GM12878 (cell line): Measurements from ENCODE around the gene ERCC1. TPM values are rescaled to one million over a fixed set of nuclear protein-coding genes. Genes with fewer than 3 reads are reported as not detected.

Experiments used
- GABPA ChIP-seq: IDR thresholded peaks from 2 replicates; pipeline ENCODE4 v1.6.1; 2014; ENCODE audit warnings: antibody characterized with exemption, low read depth, mild to moderate bottlenecking, inconsistent platforms
- IKZF1 ChIP-seq: fragments of 450-650 bp; conservative IDR thresholded peaks from 2 replicates; pipeline ENCODE4 v1.6.1; 2017; ENCODE audit warnings: antibody characterized with exemption, mild to moderate bottlenecking
- NR2C2 ChIP-seq: IDR thresholded peaks from 2 replicates; pipeline ENCODE4 v1.6.1; 2011; ENCODE audit warnings: borderline replicate concordance, low read depth; ENCODE audit not compliant: control insufficient read depth, insufficient read length
- RAD21 ChIP-seq: IDR thresholded peaks from 2 replicates; pipeline ENCODE4 v1.6.1; 2011; ENCODE audit warnings: mild to moderate bottlenecking, low read depth, low read length, moderate library complexity; ENCODE audit not compliant: insufficient read depth
- RAD51 ChIP-seq: fragments of 450-650 bp; IDR thresholded peaks from 2 replicates; pipeline ENCODE4 v1.6.1; 2016; ENCODE audit warnings: moderate library complexity, mild to moderate bottlenecking, inconsistent platforms
- ZNF384 ChIP-seq: IDR thresholded peaks from 2 replicates; pipeline ENCODE4 v1.6.1; 2012; ENCODE audit warnings: low read depth, mild to moderate bottlenecking, low read length, improper control_type of control experiment, borderline replicate concordance
- ZSCAN29 ChIP-seq: fragments of 450-650 bp; IDR thresholded peaks from 2 replicates; pipeline ENCODE4 v1.6.1; 2017; ENCODE audit warnings: mild to moderate bottlenecking, moderate library complexity
- polyA plus RNA-seq, 11 experiments: library from polyadenylated mRNA; depleted of rRNA in 4 of 11; unstranded in 6 of 11; stranded (reverse) in 5 of 11; fragments of >200 nt; fragmentation: Nextera tagmentation in 4 of 11; fragmentation: Illumina TruSeq in 1 of 11; extraction: Ambion mirVana in 4 of 11; extraction: Trizol in 1 of 11; gene quantifications; 1 replicate in 1 of 11; 2 replicates in 10 of 11; pipeline versions ENCODE4 v1.2.1 to v1.2.3, GENCODE V29; 2011 to 2016; ENCODE audit warnings: inconsistent platforms in 2 of 11, missing spikeins in 2 of 11, low read depth in 1 of 11
- total RNA-seq, 4 experiments: library from RNA; depleted of rRNA in 3 of 4; stranded (reverse); fragments of >200 nt in 3 of 4; fragmentation: Illumina TruSeq in 1 of 4; extraction: Trizol in 1 of 4; gene quantifications; 2 replicates each; pipeline versions ENCODE4 v1.2.1 to v1.2.3, GENCODE V29; 2013 to 2021
- TF ChIP-seq, protein P1 (sequence below): fragments of 450-650 bp; IDR thresholded peaks from 2 replicates; pipeline ENCODE4 v1.6.1; 2016; ENCODE audit warnings: mild to moderate bottlenecking
- TF ChIP-seq, protein P2 (sequence below): fragments of 450-650 bp; IDR thresholded peaks from 2 replicates; pipeline ENCODE4 v1.6.1; 2018; ENCODE audit warnings: borderline replicate concordance, mild to moderate bottlenecking; ENCODE audit not compliant: partially characterized antibody
- TF ChIP-seq, protein P3 (sequence below): fragments of 450-650 bp; formaldehyde crosslinking; IDR thresholded peaks from 2 replicates; pipeline ENCODE4 v1.4.0; 2022; ENCODE audit warnings: mild to moderate bottlenecking, moderate library complexity
- TF ChIP-seq, protein P4 (sequence below): fragments of 450-650 bp; IDR thresholded peaks from 2 replicates; pipeline ENCODE4 v1.6.1; 2014; ENCODE audit warnings: mild to moderate bottlenecking
- TF ChIP-seq, protein P5 (sequence below), 3 experiments: IDR thresholded peaks in 2 of 3; conservative IDR thresholded peaks in 1 of 3; 2 replicates each; pipeline ENCODE4 v1.5.1; 2011; ENCODE audit warnings: low read depth in 3 of 3, low read length in 3 of 3, mild to moderate bottlenecking in 3 of 3, control low read depth in 2 of 3, moderate library complexity in 2 of 3, inconsistent platforms in 1 of 3, mixed read lengths in 1 of 3; ENCODE audit not compliant: control insufficient read depth in 2 of 3, insufficient read depth in 1 of 3; ENCODE audit errors: extremely low read depth in 1 of 3
- TF ChIP-seq, protein P6 (sequence below): IDR thresholded peaks from 2 replicates; pipeline ENCODE4 v1.6.1; 2012; ENCODE audit warnings: low read depth, low read length, improper control_type of control experiment
- TF ChIP-seq, protein P7 (sequence below): IDR thresholded peaks from 2 replicates; pipeline ENCODE4 v1.6.1; 2012; ENCODE audit warnings: low read depth, low read length, improper control_type of control experiment

ERCC1 gene
- total and polyA plus RNA-seq, 10 of the 15 experiments (the other 5 are each of a cell fraction or from before 2014, with no cell fraction given) = 14.7 to 104 (median 61.1) TPM

DNA sequence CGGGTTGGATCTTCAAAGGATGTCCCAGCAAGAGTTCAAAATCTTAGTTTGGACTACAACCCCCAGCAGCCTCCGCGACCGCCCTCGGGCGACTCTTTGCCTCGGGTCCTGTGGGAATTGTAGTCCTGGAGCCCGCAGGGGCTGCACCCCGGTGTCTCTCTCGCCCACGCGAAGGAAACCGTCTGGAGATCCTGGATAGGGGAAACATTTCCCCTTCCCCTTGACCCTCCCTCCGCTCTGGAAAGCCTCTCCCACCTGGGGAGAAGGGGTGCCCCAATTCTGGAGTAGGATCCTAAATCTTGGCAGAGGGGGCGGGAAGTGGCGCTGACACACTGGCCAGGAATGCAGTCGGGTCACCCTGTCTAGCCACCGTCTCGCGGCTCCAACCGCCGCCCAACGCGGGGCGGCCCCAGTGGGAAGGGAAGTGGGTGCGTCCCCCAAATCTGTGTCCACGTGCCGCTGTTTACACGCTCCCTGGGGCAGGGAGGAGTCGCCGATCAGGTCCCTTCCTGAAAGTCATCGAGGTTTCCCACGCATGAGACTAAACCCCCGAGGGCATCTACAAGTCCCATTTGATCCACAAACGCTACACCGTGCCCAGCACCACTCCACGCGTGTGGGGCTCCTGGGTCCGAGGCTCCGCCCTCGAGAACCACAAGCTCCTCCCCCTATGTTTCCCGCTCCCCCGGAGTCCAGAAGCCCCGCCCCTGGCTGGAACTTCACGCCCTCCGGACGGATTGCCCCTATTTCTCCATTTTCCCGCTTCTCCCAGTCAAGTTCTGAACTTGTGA, 18.1 kb downstream of the ERCC1 start (continued):
- TF ChIP-seq, protein P1, sequence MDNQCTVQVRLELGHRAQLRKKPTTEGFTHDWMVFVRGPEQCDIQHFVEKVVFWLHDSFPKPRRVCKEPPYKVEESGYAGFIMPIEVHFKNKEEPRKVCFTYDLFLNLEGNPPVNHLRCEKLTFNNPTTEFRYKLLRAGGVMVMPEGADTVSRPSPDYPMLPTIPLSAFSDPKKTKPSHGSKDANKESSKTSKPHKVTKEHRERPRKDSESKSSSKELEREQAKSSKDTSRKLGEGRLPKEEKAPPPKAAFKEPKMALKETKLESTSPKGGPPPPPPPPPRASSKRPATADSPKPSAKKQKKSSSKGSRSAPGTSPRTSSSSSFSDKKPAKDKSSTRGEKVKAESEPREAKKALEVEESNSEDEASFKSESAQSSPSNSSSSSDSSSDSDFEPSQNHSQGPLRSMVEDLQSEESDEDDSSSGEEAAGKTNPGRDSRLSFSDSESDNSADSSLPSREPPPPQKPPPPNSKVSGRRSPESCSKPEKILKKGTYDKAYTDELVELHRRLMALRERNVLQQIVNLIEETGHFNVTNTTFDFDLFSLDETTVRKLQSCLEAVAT = no peak
- TF ChIP-seq, protein P2, sequence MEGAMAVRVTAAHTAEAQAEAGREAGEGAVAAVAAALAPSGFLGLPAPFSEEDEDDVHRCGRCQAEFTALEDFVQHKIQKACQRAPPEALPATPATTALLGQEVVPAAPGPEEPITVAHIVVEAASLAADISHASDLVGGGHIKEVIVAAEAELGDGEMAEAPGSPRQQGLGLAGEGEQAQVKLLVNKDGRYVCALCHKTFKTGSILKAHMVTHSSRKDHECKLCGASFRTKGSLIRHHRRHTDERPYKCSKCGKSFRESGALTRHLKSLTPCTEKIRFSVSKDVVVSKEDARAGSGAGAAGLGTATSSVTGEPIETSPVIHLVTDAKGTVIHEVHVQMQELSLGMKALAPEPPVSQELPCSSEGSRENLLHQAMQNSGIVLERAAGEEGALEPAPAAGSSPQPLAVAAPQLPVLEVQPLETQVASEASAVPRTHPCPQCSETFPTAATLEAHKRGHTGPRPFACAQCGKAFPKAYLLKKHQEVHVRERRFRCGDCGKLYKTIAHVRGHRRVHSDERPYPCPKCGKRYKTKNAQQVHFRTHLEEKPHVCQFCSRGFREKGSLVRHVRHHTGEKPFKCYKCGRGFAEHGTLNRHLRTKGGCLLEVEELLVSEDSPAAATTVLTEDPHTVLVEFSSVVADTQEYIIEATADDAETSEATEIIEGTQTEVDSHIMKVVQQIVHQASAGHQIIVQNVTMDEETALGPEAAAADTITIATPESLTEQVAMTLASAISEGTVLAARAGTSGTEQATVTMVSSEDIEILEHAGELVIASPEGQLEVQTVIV = no peak
- TF ChIP-seq RAD51 = peak; percentile 34; the same call in 1 of the 2 replicates
- TF ChIP-seq, protein P3, sequence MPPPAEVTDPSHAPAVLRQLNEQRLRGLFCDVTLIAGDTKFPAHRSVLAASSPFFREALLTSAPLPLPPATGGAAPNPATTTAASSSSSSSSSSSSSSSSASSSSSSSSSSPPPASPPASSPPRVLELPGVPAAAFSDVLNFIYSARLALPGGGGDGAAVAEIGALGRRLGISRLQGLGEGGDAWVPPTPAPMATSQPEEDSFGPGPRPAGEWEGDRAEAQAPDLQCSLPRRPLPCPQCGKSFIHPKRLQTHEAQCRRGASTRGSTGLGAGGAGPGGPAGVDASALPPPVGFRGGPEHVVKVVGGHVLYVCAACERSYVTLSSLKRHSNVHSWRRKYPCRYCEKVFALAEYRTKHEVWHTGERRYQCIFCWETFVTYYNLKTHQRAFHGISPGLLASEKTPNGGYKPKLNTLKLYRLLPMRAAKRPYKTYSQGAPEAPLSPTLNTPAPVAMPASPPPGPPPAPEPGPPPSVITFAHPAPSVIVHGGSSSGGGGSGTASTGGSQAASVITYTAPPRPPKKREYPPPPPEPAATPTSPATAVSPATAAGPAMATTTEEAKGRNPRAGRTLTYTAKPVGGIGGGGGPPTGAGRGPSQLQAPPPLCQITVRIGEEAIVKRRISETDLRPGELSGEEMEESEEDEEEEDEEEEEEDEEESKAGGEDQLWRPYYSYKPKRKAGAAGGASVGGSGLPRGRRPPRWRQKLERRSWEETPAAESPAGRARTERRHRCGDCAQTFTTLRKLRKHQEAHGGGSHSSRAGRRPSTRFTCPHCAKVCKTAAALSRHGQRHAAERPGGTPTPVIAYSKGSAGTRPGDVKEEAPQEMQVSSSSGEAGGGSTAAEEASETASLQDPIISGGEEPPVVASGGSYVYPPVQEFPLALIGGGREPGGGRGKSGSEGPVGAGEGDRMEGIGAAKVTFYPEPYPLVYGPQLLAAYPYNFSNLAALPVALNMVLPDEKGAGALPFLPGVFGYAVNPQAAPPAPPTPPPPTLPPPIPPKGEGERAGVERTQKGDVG = no peak
- peak; percentile 45; the same call in 1 of the 2 replicates for TF ChIP-seq GABPA
- TF ChIP-seq, protein P4, sequence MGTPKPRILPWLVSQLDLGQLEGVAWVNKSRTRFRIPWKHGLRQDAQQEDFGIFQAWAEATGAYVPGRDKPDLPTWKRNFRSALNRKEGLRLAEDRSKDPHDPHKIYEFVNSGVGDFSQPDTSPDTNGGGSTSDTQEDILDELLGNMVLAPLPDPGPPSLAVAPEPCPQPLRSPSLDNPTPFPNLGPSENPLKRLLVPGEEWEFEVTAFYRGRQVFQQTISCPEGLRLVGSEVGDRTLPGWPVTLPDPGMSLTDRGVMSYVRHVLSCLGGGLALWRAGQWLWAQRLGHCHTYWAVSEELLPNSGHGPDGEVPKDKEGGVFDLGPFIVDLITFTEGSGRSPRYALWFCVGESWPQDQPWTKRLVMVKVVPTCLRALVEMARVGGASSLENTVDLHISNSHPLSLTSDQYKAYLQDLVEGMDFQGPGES = no peak
- no peak for TF ChIP-seq ZSCAN29
- no peak for TF ChIP-seq ZNF384
- TF ChIP-seq, protein P5, sequence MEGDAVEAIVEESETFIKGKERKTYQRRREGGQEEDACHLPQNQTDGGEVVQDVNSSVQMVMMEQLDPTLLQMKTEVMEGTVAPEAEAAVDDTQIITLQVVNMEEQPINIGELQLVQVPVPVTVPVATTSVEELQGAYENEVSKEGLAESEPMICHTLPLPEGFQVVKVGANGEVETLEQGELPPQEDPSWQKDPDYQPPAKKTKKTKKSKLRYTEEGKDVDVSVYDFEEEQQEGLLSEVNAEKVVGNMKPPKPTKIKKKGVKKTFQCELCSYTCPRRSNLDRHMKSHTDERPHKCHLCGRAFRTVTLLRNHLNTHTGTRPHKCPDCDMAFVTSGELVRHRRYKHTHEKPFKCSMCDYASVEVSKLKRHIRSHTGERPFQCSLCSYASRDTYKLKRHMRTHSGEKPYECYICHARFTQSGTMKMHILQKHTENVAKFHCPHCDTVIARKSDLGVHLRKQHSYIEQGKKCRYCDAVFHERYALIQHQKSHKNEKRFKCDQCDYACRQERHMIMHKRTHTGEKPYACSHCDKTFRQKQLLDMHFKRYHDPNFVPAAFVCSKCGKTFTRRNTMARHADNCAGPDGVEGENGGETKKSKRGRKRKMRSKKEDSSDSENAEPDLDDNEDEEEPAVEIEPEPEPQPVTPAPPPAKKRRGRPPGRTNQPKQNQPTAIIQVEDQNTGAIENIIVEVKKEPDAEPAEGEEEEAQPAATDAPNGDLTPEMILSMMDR (IDR thresholded peaks at IDR 0.05 in 2 of 3, conservative IDR thresholded peaks at IDR 0.05 in 1 of 3; ENCODE audit: control insufficient read depth in 2 of 3, extremely low read depth in 1 of 3, insufficient read depth in 1 of 3, low read depth in 3 of 3, low read length in 3 of 3) = no peak
- TF ChIP-seq IKZF1 = peak; percentile 98
- TF ChIP-seq, protein P6, sequence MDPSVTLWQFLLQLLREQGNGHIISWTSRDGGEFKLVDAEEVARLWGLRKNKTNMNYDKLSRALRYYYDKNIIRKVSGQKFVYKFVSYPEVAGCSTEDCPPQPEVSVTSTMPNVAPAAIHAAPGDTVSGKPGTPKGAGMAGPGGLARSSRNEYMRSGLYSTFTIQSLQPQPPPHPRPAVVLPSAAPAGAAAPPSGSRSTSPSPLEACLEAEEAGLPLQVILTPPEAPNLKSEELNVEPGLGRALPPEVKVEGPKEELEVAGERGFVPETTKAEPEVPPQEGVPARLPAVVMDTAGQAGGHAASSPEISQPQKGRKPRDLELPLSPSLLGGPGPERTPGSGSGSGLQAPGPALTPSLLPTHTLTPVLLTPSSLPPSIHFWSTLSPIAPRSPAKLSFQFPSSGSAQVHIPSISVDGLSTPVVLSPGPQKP = no peak
- no peak for TF ChIP-seq RAD21
- TF ChIP-seq, protein P7, sequence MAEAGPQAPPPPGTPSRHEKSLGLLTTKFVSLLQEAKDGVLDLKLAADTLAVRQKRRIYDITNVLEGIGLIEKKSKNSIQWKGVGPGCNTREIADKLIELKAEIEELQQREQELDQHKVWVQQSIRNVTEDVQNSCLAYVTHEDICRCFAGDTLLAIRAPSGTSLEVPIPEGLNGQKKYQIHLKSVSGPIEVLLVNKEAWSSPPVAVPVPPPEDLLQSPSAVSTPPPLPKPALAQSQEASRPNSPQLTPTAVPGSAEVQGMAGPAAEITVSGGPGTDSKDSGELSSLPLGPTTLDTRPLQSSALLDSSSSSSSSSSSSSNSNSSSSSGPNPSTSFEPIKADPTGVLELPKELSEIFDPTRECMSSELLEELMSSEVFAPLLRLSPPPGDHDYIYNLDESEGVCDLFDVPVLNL = peak; percentile 66
- TF ChIP-seq NR2C2 = no peak
